IPS-NIHi11 (cell line): ENCODE measurements around the gene KBTBD4.
"Not testable (repeated sequence)": the region's sequence is repeated elsewhere in the genome, so short reads cannot be mapped to it uniquely, and the experiment has no call there.

Experiments
- DNase-seq: peaks from one replicate; pipeline ENCODE4 v3.0.0; 2012; ENCODE audit warnings: mixed read lengths, low spot score

The KBTBD4 gene

GRCh38 chr11:47558695-47559094, 20.1 kb downstream of the KBTBD4 start:
- no peak for DNase-seq

DNA sequence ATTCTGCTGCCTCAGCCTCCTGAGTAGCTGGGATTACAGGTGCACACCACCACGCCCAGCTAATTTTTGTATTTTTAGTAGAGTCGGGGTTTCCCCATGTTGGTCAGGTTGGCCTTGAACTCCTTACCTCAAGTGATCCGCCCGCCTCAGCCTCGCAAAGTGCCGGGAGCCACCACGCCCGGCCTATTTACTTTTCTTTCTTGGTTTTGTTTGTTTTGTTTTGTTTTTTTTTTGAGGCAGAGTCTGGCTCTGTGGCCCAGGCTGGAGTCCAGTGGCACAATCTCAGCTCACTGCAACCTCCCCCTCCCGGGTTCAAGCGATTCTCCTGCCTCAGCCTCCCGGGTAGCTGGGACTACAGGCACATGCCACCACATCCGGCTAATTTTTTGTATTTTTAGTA, 21.8 kb downstream of the KBTBD4 start:
- not testable (repeated sequence) for DNase-seq

GRCh38 chr11:47553406-47553743, 25.4 kb downstream of the KBTBD4 start:
- no peak for DNase-seq

- peak; percentile 91 for DNase-seq
These were observed 26.0 kb downstream of the KBTBD4 start, which contains the start of gene CELF1 for GRCh38 chr11:47552566-47553405. TSS of gene CELF1 (minus strand) at chr11:47553132. CDS start at chr11:47499523, 53,609 bp downstream.

DNA sequence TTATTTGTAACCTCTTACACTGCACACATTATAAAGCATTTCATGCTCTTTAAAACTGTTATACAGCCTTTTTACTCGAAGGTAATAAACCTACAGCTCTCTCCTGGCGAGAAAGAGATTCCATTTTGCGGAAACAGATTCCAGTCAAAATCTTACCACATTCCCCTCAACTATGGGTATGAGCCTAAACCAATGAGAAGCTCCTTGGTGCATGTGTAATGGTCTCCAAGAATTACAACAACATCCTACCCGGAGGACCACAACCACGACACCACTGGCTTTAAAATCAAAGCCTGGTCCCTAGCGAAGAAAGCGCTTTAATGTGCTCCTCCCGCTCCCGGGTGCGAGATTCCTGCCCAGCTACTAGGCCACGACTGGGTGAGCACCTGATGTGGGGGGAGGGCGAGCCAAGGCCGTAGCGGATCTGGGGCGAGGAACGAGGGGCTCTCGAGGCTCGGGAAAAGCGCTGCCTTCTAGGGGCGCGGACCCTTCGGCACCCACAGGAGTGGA, 26.7 kb downstream of the KBTBD4 start:
- peak; percentile 36 for DNase-seq

GRCh38 chr11:47551086-47551485, 27.7 kb downstream of the KBTBD4 start:
- peak; percentile 27 for DNase-seq

- DNase-seq = no peak
These were observed 28.3 kb downstream of the KBTBD4 start for GRCh38 chr11:47550288-47551047.

GRCh38 chr11:47546274-47546673, 32.5 kb downstream of the KBTBD4 start:
- DNase-seq = not testable (repeated sequence)

DNA sequence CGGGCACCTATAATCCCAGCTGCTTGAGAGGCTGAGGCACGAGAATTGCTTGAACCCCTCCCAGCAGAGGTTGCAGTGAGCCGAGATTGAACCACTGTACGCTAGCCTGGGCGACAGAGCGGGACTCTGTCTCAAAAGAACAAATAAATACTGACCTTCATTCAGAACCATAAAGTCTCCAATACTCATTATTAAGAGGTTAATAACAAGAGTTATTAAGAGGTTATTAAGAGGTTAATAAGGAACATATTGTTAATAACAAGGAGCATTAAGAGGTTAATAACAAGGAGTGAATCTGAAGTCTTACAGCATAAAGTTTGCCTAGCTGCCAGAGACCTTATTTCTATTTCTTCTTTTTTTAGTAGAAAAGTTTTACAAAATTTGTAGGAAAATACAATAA, 33.5 kb downstream of the KBTBD4 start:
- DNase-seq = no peak

DNA sequence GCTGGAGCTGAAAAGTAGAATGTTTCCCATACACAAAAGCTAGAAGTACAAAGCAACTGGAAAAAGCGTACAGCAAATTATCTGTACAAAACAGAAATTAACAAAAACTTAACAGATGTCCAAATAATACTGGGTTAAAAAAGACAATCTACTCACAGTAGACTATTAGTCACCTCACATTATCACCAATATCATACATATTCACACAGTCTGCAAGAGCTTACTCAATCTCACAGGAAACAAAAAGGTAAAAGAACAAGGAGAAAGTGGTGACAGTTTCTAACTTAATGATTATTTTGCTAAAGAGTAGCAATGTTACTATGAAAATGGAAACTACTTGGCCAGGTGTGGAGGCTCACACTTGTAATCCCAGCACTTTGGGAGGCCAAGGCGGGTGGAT, 37.7 kb downstream of the KBTBD4 start:
- DNase-seq = no peak

DNA sequence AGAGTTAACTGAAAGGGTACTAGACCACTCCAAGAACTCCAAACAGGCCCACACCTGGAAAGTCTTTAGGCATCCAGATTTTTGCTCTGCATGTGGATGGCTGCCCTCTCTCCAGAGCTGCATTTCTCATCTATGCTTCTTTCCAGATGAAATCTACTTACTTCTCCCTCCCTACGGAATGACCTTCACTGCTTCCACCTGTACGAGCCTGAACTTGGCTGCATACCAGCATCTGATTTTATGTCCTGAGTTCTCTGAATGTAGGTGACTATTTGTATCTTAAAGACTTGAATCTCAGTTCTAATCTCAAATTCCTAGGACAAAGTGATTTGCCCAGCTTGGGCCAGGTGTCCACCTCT, 39.1 kb downstream of the KBTBD4 start:
- no peak for DNase-seq

DNA sequence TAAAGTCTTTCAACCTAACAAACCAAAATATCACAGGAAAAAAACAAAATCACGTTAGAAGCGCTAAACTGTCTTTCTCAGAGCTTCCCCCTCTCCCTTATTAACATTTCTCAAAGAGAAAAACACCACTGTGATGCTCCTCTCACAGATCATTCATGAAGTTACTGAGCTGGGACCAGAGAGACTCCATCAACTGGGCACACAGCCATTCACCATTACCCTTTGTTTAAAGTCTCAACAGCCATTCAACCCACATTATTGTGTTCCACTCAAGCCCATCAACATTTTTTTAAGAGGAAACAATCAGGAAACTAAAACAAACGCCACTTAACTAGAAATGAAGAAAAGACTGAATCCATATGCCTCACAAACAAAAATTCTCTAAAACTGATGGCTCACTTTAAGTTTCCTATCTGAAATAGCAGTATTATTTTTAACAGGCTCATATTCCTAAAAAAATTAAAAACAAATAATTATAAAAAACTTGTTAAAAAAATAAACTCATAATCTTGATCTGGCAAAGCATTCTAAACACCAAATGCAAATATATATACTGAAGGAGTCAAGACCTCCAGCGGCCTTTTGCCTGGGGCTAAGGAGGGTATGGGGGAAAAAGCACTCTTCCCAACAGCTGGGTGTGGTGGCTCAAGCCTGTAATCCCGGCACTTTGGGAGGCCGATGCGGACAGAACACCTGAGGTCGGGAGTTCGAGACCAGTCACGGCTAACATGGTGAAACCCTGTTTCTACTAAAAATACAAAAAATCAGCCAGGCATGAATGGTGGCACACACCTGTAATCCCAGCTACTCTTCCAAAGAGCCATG, 39.8 kb downstream of the KBTBD4 start:
- DNase-seq = peak; percentile 15

GRCh38 chr11:47536915-47537314, 41.9 kb downstream of the KBTBD4 start:
- DNase-seq = no peak

- DNase-seq = no peak
These were observed 44.0 kb downstream of the KBTBD4 start for GRCh38 chr11:47534704-47535251.

- DNase-seq = no peak
These were observed 45.0 kb downstream of the KBTBD4 start for GRCh38 chr11:47533690-47534151.

DNA sequence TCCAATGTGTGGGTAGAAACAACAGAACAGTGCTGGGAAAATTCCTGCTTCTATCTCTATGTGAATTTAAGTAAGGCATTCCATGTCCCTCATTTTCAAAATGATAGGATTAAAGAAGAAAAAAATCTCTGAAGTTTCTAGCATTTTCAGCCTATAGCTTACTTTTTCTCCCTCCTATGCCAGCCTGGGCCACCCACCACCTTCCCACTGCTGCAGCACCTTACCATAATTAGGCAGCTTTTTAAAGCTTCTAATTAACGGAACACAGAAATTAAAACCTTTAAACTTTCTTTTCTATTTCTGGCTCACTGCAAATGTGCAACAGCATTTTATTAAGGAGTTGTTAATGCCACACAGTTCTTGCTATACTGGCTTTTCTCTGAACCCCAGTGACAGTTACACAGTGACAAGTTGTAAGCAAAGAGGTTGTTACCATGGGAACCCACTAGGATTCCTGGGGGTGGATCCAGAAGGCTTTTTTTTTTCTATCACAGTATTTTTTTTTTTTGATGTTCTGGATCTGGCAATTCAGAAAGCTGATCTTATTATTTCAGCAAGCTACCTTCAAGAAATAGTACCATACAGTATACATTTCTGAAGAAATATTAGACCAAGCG, 46.1 kb downstream of the KBTBD4 start:
- DNase-seq = no peak

DNA sequence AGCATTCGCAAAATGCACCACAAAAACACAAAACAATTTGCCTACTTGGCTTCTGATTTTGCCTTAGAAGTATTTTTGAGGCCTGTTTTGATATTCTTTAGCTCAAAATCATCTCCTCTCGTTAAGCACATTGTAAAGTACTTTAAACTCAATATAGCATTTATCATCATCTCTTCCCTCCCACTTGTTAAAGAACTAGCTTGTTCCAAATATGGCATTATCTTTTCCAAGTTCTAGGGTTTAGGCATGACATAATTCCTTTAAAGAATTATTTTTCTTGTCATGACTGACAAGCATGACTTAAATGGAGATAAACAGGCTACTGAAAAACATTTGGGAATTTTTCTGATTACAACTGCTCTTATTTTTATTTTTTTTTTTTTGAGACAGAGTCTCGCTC, 47.1 kb downstream of the KBTBD4 start:
- DNase-seq = no peak

- not testable (repeated sequence) for DNase-seq
These were observed 48.0 kb downstream of the KBTBD4 start for GRCh38 chr11:47530721-47531120.

- no peak for DNase-seq
These were observed 48.8 kb downstream of the KBTBD4 start for GRCh38 chr11:47529951-47530350.

DNA sequence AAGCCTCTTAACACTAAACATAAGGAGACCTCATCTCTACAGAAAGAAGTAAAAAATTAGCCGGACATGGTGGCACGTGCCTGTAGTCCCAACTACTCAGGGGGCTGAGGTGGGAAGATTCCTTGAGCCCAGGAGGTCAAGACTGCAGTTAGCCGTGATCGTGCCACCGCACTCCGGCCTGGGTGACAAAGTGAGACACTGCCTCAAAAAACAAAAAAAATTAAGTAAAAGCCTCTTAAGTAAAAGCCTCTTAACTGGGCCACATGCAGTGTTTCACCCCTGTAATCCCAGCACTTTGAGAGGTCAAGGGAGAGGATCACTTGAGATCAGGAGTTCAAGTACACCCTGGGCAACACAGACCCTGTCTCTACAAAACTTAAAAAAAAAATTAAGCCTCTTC, 51.6 kb downstream of the KBTBD4 start:
- DNase-seq = no peak

- DNase-seq = not testable (repeated sequence)
These were observed 52.7 kb downstream of the KBTBD4 start for GRCh38 chr11:47526032-47526431.
